Loucy (cell line): ENCODE results near the gene RFX3.
A peak's percentile ranks its signal among the peaks of the same experiment; 100 is the strongest.

Source experiments
- H2AFZ ChIP-seq: fragments of 200-600 bp; sonication (generic); 2 replicates; pipeline ENCODE4 v1.6.0; 2016; ENCODE audit warnings: antibody characterized with exemption, mild to moderate bottlenecking, low read length, moderate library complexity
- H3F3A ChIP-seq: fragments of 200-600 bp; 2 replicates; pipeline ENCODE4 v1.6.0; 2016; ENCODE audit warnings: antibody characterized with exemption, low read depth, mild to moderate bottlenecking
- H3K27me3 ChIP-seq: fragments of 200-600 bp; sonication (generic); 2 replicates; pipeline ENCODE4 v1.6.1; 2014; ENCODE audit warnings: low read length, mild to moderate bottlenecking; ENCODE audit not compliant: insufficient read depth, poor library complexity, severe bottlenecking
- H3K36me3 ChIP-seq: fragments of 200-600 bp; sonication (generic); 2 replicates; pipeline ENCODE4 v1.6.1; 2016; ENCODE audit warnings: low read length; ENCODE audit not compliant: insufficient read depth
- H3K4me1 ChIP-seq: fragments of 200-600 bp; sonication (generic); 2 replicates; pipeline ENCODE4 v1.5.1; 2014; ENCODE audit warnings: low read length, mild to moderate bottlenecking; ENCODE audit not compliant: insufficient read depth, poor library complexity, severe bottlenecking
- H3K4me2 ChIP-seq: fragments of 200-600 bp; sonication (generic); 2 replicates; pipeline ENCODE4 v1.6.0; 2014; ENCODE audit warnings: antibody characterized with exemption, low read length, low read depth, mild to moderate bottlenecking; ENCODE audit not compliant: poor library complexity, severe bottlenecking
- H3K4me3 ChIP-seq: fragments of 200-600 bp; sonication (generic); 2 replicates; pipeline ENCODE4 v1.5.1; 2014; ENCODE audit warnings: low read length, mild to moderate bottlenecking, mixed read lengths; ENCODE audit not compliant: poor library complexity, severe bottlenecking
- H3K79me2 ChIP-seq: fragments of 200-600 bp; sonication (generic); 2 replicates; pipeline ENCODE4 v1.6.1; 2014; ENCODE audit warnings: low read length; ENCODE audit not compliant: insufficient read depth
- H3K9ac ChIP-seq: fragments of 200-600 bp; sonication (generic); 2 replicates; pipeline ENCODE4 v1.6.0; 2014; ENCODE audit warnings: mild to moderate bottlenecking, low read depth, low read length, moderate library complexity; ENCODE audit not compliant: poor library complexity, severe bottlenecking
- H3K9me2 ChIP-seq: fragments of 200-600 bp; sonication (generic); replicated peaks from 2 replicates; pipeline ENCODE4 v1.6.1; 2016; ENCODE audit warnings: low read depth, low read length, mixed read lengths
- H3K9me3 ChIP-seq: fragments of 200-600 bp; sonication (generic); 2 replicates; pipeline ENCODE4 v1.6.1; 2014; ENCODE audit warnings: mild to moderate bottlenecking, antibody characterized with exemption, low read length, low read depth; ENCODE audit not compliant: insufficient read depth
- H4K20me1 ChIP-seq: fragments of 200-600 bp; sonication (generic); 2 replicates; pipeline ENCODE4 v1.6.0; 2014; ENCODE audit warnings: antibody characterized with exemption, low read length, mild to moderate bottlenecking; ENCODE audit not compliant: insufficient read depth, poor library complexity, severe bottlenecking
- EZH2phosphoT487 ChIP-seq: fragments of 200-600 bp; IDR thresholded peaks from 2 replicates; pipeline ENCODE4 v1.6.1; 2018; ENCODE audit warnings: antibody characterized with exemption, mild to moderate bottlenecking, moderate library complexity, borderline replicate concordance
- TF ChIP-seq, protein P1 (sequence below): fragments of 200-600 bp; sonication (generic); conservative IDR thresholded peaks from 2 replicates; pipeline ENCODE4 v1.5.1; 2014; ENCODE audit warnings: mild to moderate bottlenecking, antibody characterized with exemption, low read length

The RFX3 gene

DNA sequence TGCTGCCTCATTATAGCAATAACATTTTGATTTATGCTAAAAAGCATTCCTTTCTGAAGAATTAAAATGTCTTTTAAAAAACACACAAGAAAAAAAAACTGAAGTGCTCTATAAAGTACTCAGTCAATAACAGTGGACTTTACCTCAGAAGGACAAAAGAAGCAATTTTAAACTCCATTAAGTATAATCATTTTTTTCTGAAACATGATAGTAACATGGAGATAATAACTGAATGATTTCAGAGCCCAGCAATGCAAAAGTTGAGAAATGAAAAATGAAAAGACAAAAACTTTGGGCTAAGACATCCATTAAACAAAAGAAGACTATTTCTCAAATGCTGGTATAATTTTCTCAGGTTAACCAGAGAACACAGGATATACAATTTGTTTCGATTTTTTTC is 78.7 kb downstream of the RFX3 start:
- TF ChIP-seq EZH2phosphoT487, result no peak
- TF ChIP-seq, protein P1, sequence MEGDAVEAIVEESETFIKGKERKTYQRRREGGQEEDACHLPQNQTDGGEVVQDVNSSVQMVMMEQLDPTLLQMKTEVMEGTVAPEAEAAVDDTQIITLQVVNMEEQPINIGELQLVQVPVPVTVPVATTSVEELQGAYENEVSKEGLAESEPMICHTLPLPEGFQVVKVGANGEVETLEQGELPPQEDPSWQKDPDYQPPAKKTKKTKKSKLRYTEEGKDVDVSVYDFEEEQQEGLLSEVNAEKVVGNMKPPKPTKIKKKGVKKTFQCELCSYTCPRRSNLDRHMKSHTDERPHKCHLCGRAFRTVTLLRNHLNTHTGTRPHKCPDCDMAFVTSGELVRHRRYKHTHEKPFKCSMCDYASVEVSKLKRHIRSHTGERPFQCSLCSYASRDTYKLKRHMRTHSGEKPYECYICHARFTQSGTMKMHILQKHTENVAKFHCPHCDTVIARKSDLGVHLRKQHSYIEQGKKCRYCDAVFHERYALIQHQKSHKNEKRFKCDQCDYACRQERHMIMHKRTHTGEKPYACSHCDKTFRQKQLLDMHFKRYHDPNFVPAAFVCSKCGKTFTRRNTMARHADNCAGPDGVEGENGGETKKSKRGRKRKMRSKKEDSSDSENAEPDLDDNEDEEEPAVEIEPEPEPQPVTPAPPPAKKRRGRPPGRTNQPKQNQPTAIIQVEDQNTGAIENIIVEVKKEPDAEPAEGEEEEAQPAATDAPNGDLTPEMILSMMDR, result no peak
- Histone ChIP-seq H2AFZ (no peak overlapping the region), H3K9me2 (no peaks in the 10 kb centered on the region), H3K36me3 (no peaks in the 10 kb centered on the region), H3K9me3 (no peaks in the 10 kb centered on the region), H3K4me1 (no peaks in the 10 kb centered on the region), H3K9ac (no peak overlapping the region), H3K79me2 (no peaks in the 10 kb centered on the region), H3F3A (no peaks in the 10 kb centered on the region), H3K27me3 (no peaks in the 10 kb centered on the region), H4K20me1 (no peaks in the 10 kb centered on the region), H3K4me3 (no peak overlapping the region), H3K4me2 (no peak overlapping the region)

- Histone ChIP-seq H2AFZ (no peak overlapping the region), H3F3A (no peaks in the 10 kb centered on the region), H3K36me3 (no peaks in the 10 kb centered on the region), H3K9ac (no peak overlapping the region), H4K20me1 (no peaks in the 10 kb centered on the region), H3K79me2 (no peaks in the 10 kb centered on the region), H3K4me1 (no peaks in the 10 kb centered on the region), H3K9me3 (no peaks in the 10 kb centered on the region), H3K4me2 (no peak overlapping the region), H3K9me2 (no peaks in the 10 kb centered on the region), H3K27me3 (no peaks in the 10 kb centered on the region), H3K4me3 (no peak overlapping the region)
- TF ChIP-seq EZH2phosphoT487, result no peak
Measured at GRCh38 chr9:3446313-3446712, 79.5 kb downstream of the RFX3 start.

- H3K9ac ChIP-seq, result no peak overlapping the region
- H3K4me3 ChIP-seq, result no peak overlapping the region
- no peaks in the 10 kb centered on the region for H3F3A ChIP-seq
- no peaks in the 10 kb centered on the region for H3K27me3 ChIP-seq
- TF ChIP-seq, protein P1, result no peak
- no peak for TF ChIP-seq EZH2phosphoT487
- H3K79me2 ChIP-seq, result no peaks in the 10 kb centered on the region
- no peaks in the 10 kb centered on the region for H3K9me3 ChIP-seq
- no peaks in the 10 kb centered on the region for H3K9me2 ChIP-seq
- no peak overlapping the region for H2AFZ ChIP-seq
- H3K4me2 ChIP-seq, result no peak overlapping the region
- H4K20me1 ChIP-seq, result no peaks in the 10 kb centered on the region
- H3K4me1 ChIP-seq, result no peaks in the 10 kb centered on the region
- H3K36me3 ChIP-seq, result no peaks in the 10 kb centered on the region
Measured at GRCh38 chr9:3444016-3444415, 81.8 kb downstream of the RFX3 start.

DNA sequence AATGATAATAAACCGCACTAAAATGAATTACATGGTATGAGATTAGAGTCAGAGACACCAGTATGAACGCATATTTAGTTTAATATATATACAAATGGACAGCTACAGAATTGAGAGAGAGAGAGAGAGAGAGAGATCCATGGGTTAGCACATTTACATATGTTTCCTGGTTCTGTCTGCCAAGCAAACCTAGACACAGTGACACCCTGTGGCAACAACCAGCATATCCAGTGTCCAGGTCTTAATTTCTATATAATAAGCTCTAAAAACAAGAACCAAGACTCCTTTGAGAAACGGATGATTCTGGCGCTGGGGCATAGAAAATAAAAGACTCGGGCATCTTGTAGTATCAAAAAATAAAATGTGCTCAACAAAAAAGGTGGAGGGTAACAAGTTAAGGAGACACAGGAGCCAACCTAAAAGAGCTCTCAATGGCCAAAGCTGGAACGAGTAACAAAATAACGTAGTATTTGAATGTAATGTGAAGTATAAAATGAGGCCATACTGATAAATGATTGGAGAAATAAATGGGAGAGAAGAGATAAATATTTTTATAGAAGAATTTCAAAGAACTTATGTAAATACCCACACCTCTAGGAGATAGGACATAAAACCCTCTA is 84.5 kb downstream of the RFX3 start:
- H3K27me3 ChIP-seq, result no peaks in the 10 kb centered on the region
- H3K4me2 ChIP-seq, result no peak overlapping the region
- no peaks in the 10 kb centered on the region for H3K9me3 ChIP-seq
- no peaks in the 10 kb centered on the region for H3F3A ChIP-seq
- TF ChIP-seq, protein P1, result peak; percentile 84
- TF ChIP-seq EZH2phosphoT487, result no peak
- no peak overlapping the region for H3K9ac ChIP-seq
- H3K4me1 ChIP-seq, result no peaks in the 10 kb centered on the region
- 0 out of 2 replicates have a peak overlapping the region, but pooled peaks have one; percentile 22 for H2AFZ ChIP-seq
- no peaks in the 10 kb centered on the region for H3K36me3 ChIP-seq
- no peaks in the 10 kb centered on the region for H4K20me1 ChIP-seq
- H3K4me3 ChIP-seq, result no peak overlapping the region
- H3K79me2 ChIP-seq, result no peaks in the 10 kb centered on the region
- no peaks in the 10 kb centered on the region for H3K9me2 ChIP-seq
